GM12878 (cell line): Measurements from ENCODE around the gene RPL3. TPM values are rescaled to one million over a fixed set of nuclear protein-coding genes. Genes with fewer than 3 reads are reported as not detected.

Experiments
- ATAC-seq: fragments of 200-7000 bp; cut with Tn5 transposase; 3 replicates; pipeline ENCODE4 v1.9.1; 2020; ENCODE audit warnings: mild to moderate bottlenecking, moderate library complexity
- BruUV-seq: library from RNA; stranded (reverse); fragments of 400-500 nt; replicated peaks from 2 replicates; lab custom pipeline; 2021; lab: Mats Ljungman, UMichigan
- CTCF ChIA-PET: fragments of 300-600 bp; sonication (Branson Sonifier 250); formaldehyde crosslinking; extraction: SDS; loops from one replicate; lab custom pipeline; 2021; ENCODE audit warnings: inconsistent platforms; lab: Yijun Ruan, JAX
- POLR2A ChIA-PET: fragments of 350-600 bp; formaldehyde crosslinking; extraction: SDS; loops from one replicate; lab custom pipeline; 2021; ENCODE audit warnings: inconsistent platforms; lab: Charles Lee
- RAD21 ChIA-PET: fragments of 300-600 bp; sonication (Branson Sonifier 250); formaldehyde crosslinking; loops from one replicate; lab custom pipeline; 2023; ENCODE audit warnings: antibody characterized with exemption; ENCODE audit not compliant: unreplicated experiment; lab: Charles Lee
- SMC1A ChIA-PET: fragments of 300-600 bp; sonication (Branson Sonifier 250); formaldehyde crosslinking; loops from one replicate; lab custom pipeline; 2023; ENCODE audit not compliant: unreplicated experiment, uncharacterized antibody; lab: Charles Lee
- DNase-seq: peaks from one replicate; pipeline ENCODE4 v3.0.0-alpha.2; 2011; ENCODE audit warnings: low read depth, low spot score
- FAIRE-seq: peaks from 3 replicates; lab custom pipeline; 2011; peaks lifted over from hg19 to GRCh38; lab: Jason Lieb, UNC
- H2AFZ ChIP-seq: 2 replicates; pipeline ENCODE4 v1.6.0; 2011; ENCODE audit warnings: low read depth, low read length, control low read depth; ENCODE audit not compliant: control insufficient read depth
- H3K27ac ChIP-seq: 2 replicates; pipeline ENCODE4 v1.5.1; 2011; ENCODE audit warnings: control low read depth; ENCODE audit not compliant: control insufficient read depth, insufficient read depth
- H3K27me3 ChIP-seq, 2 experiments: replicated peaks in 1 of 2; 2 replicates each; pipeline versions ENCODE4 v1.6.0 to v1.6.1; 2011; ENCODE audit warnings: low read length in 1 of 2; ENCODE audit not compliant: control insufficient read depth in 2 of 2, insufficient read depth in 2 of 2
- H3K36me3 ChIP-seq, 2 experiments: 2 replicates each; pipeline ENCODE4 v1.5.1; 2011; ENCODE audit warnings: low read length in 1 of 2; ENCODE audit not compliant: control insufficient read depth in 2 of 2, insufficient read depth in 2 of 2
- H3K4me1 ChIP-seq: 2 replicates; pipeline ENCODE4 v1.6.1; 2011; ENCODE audit warnings: mild to moderate bottlenecking, low read length, moderate library complexity, mixed read lengths; ENCODE audit not compliant: control insufficient read depth, insufficient read depth
- H3K4me2 ChIP-seq: 2 replicates; pipeline ENCODE4 v1.6.0; 2011; ENCODE audit warnings: control low read depth; ENCODE audit not compliant: control insufficient read depth, insufficient read depth
- H3K4me3 ChIP-seq: fragments of 200-600 bp; sonication (generic); 2 replicates; pipeline ENCODE4 v1.5.1; 2016
- H3K79me2 ChIP-seq: 2 replicates; pipeline ENCODE4 v1.6.0; 2011; ENCODE audit warnings: low read length; ENCODE audit not compliant: control insufficient read depth, insufficient read depth
- H3K9ac ChIP-seq: 2 replicates; pipeline ENCODE4 v1.8.0; 2011; ENCODE audit warnings: low read length, control low read depth, mixed read lengths; ENCODE audit not compliant: control insufficient read depth, insufficient read depth
- H3K9me3 ChIP-seq: replicated peaks from 3 replicates; pipeline ENCODE4 v1.5.1; 2011; ENCODE audit warnings: mild to moderate bottlenecking, low read length; ENCODE audit not compliant: control insufficient read depth, insufficient read depth
- H4K20me1 ChIP-seq: 2 replicates; pipeline ENCODE4 v1.6.0; 2011; ENCODE audit not compliant: control insufficient read depth, insufficient read depth
- GABPA ChIP-seq: IDR thresholded peaks from 2 replicates; pipeline ENCODE4 v1.6.1; 2014; ENCODE audit warnings: antibody characterized with exemption, low read depth, mild to moderate bottlenecking, inconsistent platforms
- RAD51 ChIP-seq: fragments of 450-650 bp; IDR thresholded peaks from 2 replicates; pipeline ENCODE4 v1.6.1; 2016; ENCODE audit warnings: moderate library complexity, mild to moderate bottlenecking, inconsistent platforms
- RBBP5 ChIP-seq: fragments of 200-600 bp; sonication (generic); conservative IDR thresholded peaks from 2 replicates; pipeline ENCODE4 v1.6.1; 2016
- WGBS: methylation state at CpG from one replicate; pipeline ENCODE4 v1.1.6; 2016; ENCODE audit warnings: low lambda C conversion rate; ENCODE audit not compliant: insufficient replicate concordance, insufficient coverage; ENCODE audit errors: missing lambda C conversion rate; 5-methylcytosine and 5-hydroxymethylcytosine counted together
- in situ Hi-C: fragments of 300-500 bp; cut with MboI; formaldehyde crosslinking; loops from 9 replicates; pipeline ENCODE4 v1.14.3; 2018; ENCODE audit warnings: mixed read lengths
- intact Hi-C: fragments of 100-400 bp; cut with micrococcal nuclease; formaldehyde crosslinking; loops from one replicate; pipeline ENCODE4 v1.14.2; 2022; ENCODE audit not compliant: unreplicated experiment
- polyA plus RNA-seq, 11 experiments: library from polyadenylated mRNA; depleted of rRNA in 4 of 11; unstranded in 6 of 11; stranded (reverse) in 5 of 11; fragments of >200 nt; fragmentation: Nextera tagmentation in 4 of 11; fragmentation: Illumina TruSeq in 1 of 11; extraction: Ambion mirVana in 4 of 11; extraction: Trizol in 1 of 11; gene quantifications; 1 replicate in 1 of 11; 2 replicates in 10 of 11; pipeline versions ENCODE4 v1.2.1 to v1.2.3, GENCODE V29; 2011 to 2016; ENCODE audit warnings: inconsistent platforms in 2 of 11, missing spikeins in 2 of 11, low read depth in 1 of 11
- total RNA-seq, 4 experiments: library from RNA; depleted of rRNA in 3 of 4; stranded (reverse); fragments of >200 nt in 3 of 4; fragmentation: Illumina TruSeq in 1 of 4; extraction: Trizol in 1 of 4; gene quantifications; 2 replicates each; pipeline versions ENCODE4 v1.2.1 to v1.2.3, GENCODE V29; 2013 to 2021
- TF ChIP-seq, protein P1 (sequence below): fragments of 150-350 bp; IDR thresholded peaks from 2 replicates; pipeline ENCODE4 v1.6.1; 2016; ENCODE audit warnings: low read depth, low read length
- TF ChIP-seq, protein P2 (sequence below): fragments of 450-650 bp; IDR thresholded peaks from 2 replicates; pipeline ENCODE4 v1.6.1; 2014; ENCODE audit warnings: mild to moderate bottlenecking
- TF ChIP-seq, protein P3 (sequence below): fragments of 450-650 bp; IDR thresholded peaks from 2 replicates; pipeline ENCODE4 v1.6.1; 2016; ENCODE audit warnings: mild to moderate bottlenecking
- TF ChIP-seq, protein P4 (sequence below): fragments of 450-650 bp; IDR thresholded peaks from 2 replicates; pipeline ENCODE4 v1.6.1; 2018; ENCODE audit warnings: borderline replicate concordance, mild to moderate bottlenecking; ENCODE audit not compliant: partially characterized antibody

Gene RPL3
- total and polyA plus RNA-seq, 10 of the 15 experiments (the other 5 are each of a cell fraction or from before 2014, with no cell fraction given), result 1,534 to 6,791 (median 3,992) TPM

- TF ChIP-seq, protein P1, sequence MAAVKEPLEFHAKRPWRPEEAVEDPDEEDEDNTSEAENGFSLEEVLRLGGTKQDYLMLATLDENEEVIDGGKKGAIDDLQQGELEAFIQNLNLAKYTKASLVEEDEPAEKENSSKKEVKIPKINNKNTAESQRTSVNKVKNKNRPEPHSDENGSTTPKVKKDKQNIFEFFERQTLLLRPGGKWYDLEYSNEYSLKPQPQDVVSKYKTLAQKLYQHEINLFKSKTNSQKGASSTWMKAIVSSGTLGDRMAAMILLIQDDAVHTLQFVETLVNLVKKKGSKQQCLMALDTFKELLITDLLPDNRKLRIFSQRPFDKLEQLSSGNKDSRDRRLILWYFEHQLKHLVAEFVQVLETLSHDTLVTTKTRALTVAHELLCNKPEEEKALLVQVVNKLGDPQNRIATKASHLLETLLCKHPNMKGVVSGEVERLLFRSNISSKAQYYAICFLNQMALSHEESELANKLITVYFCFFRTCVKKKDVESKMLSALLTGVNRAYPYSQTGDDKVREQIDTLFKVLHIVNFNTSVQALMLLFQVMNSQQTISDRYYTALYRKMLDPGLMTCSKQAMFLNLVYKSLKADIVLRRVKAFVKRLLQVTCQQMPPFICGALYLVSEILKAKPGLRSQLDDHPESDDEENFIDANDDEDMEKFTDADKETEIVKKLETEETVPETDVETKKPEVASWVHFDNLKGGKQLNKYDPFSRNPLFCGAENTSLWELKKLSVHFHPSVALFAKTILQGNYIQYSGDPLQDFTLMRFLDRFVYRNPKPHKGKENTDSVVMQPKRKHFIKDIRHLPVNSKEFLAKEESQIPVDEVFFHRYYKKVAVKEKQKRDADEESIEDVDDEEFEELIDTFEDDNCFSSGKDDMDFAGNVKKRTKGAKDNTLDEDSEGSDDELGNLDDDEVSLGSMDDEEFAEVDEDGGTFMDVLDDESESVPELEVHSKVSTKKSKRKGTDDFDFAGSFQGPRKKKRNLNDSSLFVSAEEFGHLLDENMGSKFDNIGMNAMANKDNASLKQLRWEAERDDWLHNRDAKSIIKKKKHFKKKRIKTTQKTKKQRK, result no peak
- TF ChIP-seq, protein P2, sequence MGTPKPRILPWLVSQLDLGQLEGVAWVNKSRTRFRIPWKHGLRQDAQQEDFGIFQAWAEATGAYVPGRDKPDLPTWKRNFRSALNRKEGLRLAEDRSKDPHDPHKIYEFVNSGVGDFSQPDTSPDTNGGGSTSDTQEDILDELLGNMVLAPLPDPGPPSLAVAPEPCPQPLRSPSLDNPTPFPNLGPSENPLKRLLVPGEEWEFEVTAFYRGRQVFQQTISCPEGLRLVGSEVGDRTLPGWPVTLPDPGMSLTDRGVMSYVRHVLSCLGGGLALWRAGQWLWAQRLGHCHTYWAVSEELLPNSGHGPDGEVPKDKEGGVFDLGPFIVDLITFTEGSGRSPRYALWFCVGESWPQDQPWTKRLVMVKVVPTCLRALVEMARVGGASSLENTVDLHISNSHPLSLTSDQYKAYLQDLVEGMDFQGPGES, result no peak
- no peak for TF ChIP-seq RBBP5
- TF ChIP-seq, protein P3, sequence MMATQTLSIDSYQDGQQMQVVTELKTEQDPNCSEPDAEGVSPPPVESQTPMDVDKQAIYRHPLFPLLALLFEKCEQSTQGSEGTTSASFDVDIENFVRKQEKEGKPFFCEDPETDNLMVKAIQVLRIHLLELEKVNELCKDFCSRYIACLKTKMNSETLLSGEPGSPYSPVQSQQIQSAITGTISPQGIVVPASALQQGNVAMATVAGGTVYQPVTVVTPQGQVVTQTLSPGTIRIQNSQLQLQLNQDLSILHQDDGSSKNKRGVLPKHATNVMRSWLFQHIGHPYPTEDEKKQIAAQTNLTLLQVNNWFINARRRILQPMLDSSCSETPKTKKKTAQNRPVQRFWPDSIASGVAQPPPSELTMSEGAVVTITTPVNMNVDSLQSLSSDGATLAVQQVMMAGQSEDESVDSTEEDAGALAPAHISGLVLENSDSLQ, result 0 out of 2 replicates have a peak, but pooled peaks have one; percentile 8
- TF ChIP-seq RAD51, result no peak
- no peak for TF ChIP-seq GABPA
- TF ChIP-seq, protein P4, sequence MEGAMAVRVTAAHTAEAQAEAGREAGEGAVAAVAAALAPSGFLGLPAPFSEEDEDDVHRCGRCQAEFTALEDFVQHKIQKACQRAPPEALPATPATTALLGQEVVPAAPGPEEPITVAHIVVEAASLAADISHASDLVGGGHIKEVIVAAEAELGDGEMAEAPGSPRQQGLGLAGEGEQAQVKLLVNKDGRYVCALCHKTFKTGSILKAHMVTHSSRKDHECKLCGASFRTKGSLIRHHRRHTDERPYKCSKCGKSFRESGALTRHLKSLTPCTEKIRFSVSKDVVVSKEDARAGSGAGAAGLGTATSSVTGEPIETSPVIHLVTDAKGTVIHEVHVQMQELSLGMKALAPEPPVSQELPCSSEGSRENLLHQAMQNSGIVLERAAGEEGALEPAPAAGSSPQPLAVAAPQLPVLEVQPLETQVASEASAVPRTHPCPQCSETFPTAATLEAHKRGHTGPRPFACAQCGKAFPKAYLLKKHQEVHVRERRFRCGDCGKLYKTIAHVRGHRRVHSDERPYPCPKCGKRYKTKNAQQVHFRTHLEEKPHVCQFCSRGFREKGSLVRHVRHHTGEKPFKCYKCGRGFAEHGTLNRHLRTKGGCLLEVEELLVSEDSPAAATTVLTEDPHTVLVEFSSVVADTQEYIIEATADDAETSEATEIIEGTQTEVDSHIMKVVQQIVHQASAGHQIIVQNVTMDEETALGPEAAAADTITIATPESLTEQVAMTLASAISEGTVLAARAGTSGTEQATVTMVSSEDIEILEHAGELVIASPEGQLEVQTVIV, result no peak
- Histone ChIP-seq H3K4me2 (peak overlapping the region; percentile 55; the same call in 1 of the 2 replicates), H3K27ac (no peak overlapping the region), H3K4me1 (peaks cover 7% of the 10 kb centered on the region), H3K9me3 (no peaks in the 10 kb centered on the region), H4K20me1 (no peaks in the 10 kb centered on the region), H3K4me3 (no peak overlapping the region), H3K9ac (no peak overlapping the region), H2AFZ (no peak overlapping the region), H3K36me3 (no peaks in the 10 kb centered on the region), H3K27me3 (peaks cover 0 to 1% of the 10 kb centered on the region in 2 experiments; a peak in 1 of 4 replicates), H3K79me2 (no peaks in the 10 kb centered on the region)
- no peak for FAIRE-seq
- ChIA-PET SMC1A (interaction anchor here (1.1 to 1.6 kb wide), 4 partner anchors 8 to 178 kb away, joined by 3 to 4 read pairs (median 4); no protein-coding TSS in a partner anchor), CTCF (interaction anchor here (1.0 to 4.3 kb wide), 10 partner anchors 7 to 180 kb away, joined by 3 to 20 read pairs (median 4); no protein-coding TSS in a partner anchor), POLR2A (interaction anchor here (0.6 kb wide), 1 partner anchor 101 kb away, joined by 3 read pairs; no protein-coding TSS in a partner anchor), RAD21 (interaction anchor here (0.8 to 1.3 kb wide), 2 partner anchors 13 to 19 kb away, joined by 3 to 7 read pairs; no protein-coding TSS in a partner anchor)
- peak; percentile 35 for ATAC-seq
- intact Hi-C loops (no loop called here), in situ Hi-C loops (no loop called here)
- 1% methylated on average over 14 of the region's 14 CpGs for WGBS
- BruUV-seq, result no TSS peak
- DNase-seq, result no peak
Measured at GRCh38 chr22:39350757-39351688, 31.6 kb upstream of the RPL3 start.
